ENCODE data around the gene ROR2. TPM values are rescaled to one million over a fixed set of nuclear protein-coding genes. Genes with fewer than 3 reads are reported as not detected.

ROR2 gene
- total RNA-seq, 2 donors from 2014 or later: 0.21 to 0.68 TPM

- H3K36me3 ChIP-seq: no peaks in the 10 kb centered on the region
- DNase-seq (ENCODE audit: low spot score) (no peak), ATAC-seq (ENCODE audit: insufficient number of reproducible peaks, low FRiP score, low read depth) (no peak)
- H3K27ac ChIP-seq: no peak overlapping the region
- H3K9me3 ChIP-seq: no peaks in the 10 kb centered on the region
- H3K4me1 ChIP-seq (ENCODE audit: control insufficient read depth in 1 of 2, low read depth in 2 of 2): no peaks in the 10 kb centered on the region
- TF ChIP-seq CTCF (IDR thresholded peaks at IDR 0.05): no peak
- H3K4me3 ChIP-seq: no peak overlapping the region
- no peaks in the 10 kb centered on the region for H3K27me3 ChIP-seq (replicated peaks; ENCODE audit: insufficient read depth)
Observed at GRCh38 chr9:91591627-91592026, 358.4 kb downstream of the ROR2 start.

GRCh38 chr9:91589101-91589553 lies 360.9 kb downstream of the ROR2 start:
- ATAC-seq (ENCODE audit: insufficient number of reproducible peaks, low FRiP score, low read depth): no peak
- Histone ChIP-seq H3K27ac (no peak overlapping the region), H3K36me3 (no peaks in the 10 kb centered on the region), H3K4me1 (ENCODE audit: control insufficient read depth in 1 of 2, low read depth in 2 of 2) (no peaks in the 10 kb centered on the region), H3K4me3 (no peak overlapping the region), H3K27me3 (replicated peaks; ENCODE audit: insufficient read depth) (no peaks in the 10 kb centered on the region), H3K9me3 (no peaks in the 10 kb centered on the region)
- DNase-seq (ENCODE audit: low spot score): no peak
- TF ChIP-seq CTCF (IDR thresholded peaks at IDR 0.05): no peak

- ATAC-seq (ENCODE audit: insufficient number of reproducible peaks, low FRiP score, low read depth): no peak
- no peak for TF ChIP-seq CTCF (IDR thresholded peaks at IDR 0.05)
- H3K9me3 ChIP-seq: no peaks in the 10 kb centered on the region
- DNase-seq (ENCODE audit: low spot score): no peak
- H3K4me3 ChIP-seq: no peak overlapping the region
- no peak overlapping the region for H3K27ac ChIP-seq
- no peaks in the 10 kb centered on the region for H3K4me1 ChIP-seq (ENCODE audit: control insufficient read depth in 1 of 2, low read depth in 2 of 2)
- no peaks in the 10 kb centered on the region for H3K27me3 ChIP-seq (replicated peaks; ENCODE audit: insufficient read depth)
- H3K36me3 ChIP-seq: no peaks in the 10 kb centered on the region
Observed at GRCh38 chr9:91586282-91586681, 363.7 kb downstream of the ROR2 start.

- TF ChIP-seq CTCF (IDR thresholded peaks at IDR 0.05): no peak
- Histone ChIP-seq H3K27me3 (replicated peaks; ENCODE audit: insufficient read depth) (no peaks in the 10 kb centered on the region), H3K27ac (no peak overlapping the region), H3K36me3 (no peaks in the 10 kb centered on the region), H3K4me3 (no peak overlapping the region), H3K9me3 (no peaks in the 10 kb centered on the region), H3K4me1 (ENCODE audit: control insufficient read depth in 1 of 2, low read depth in 2 of 2) (no peaks in the 10 kb centered on the region)
- no peak for DNase-seq (ENCODE audit: low spot score)
- ATAC-seq (ENCODE audit: insufficient number of reproducible peaks, low FRiP score, low read depth): no peak
Observed at GRCh38 chr9:91583966-91584365, 366.1 kb downstream of the ROR2 start.

- Histone ChIP-seq H3K27ac (no peak overlapping the region), H3K9me3 (no peaks in the 10 kb centered on the region), H3K27me3 (replicated peaks; ENCODE audit: insufficient read depth) (no peaks in the 10 kb centered on the region), H3K36me3 (no peaks in the 10 kb centered on the region), H3K4me1 (ENCODE audit: control insufficient read depth in 1 of 2, low read depth in 2 of 2) (no peaks in the 10 kb centered on the region), H3K4me3 (no peak overlapping the region)
- ATAC-seq (ENCODE audit: insufficient number of reproducible peaks, low FRiP score, low read depth): no peak
- TF ChIP-seq CTCF (IDR thresholded peaks at IDR 0.05): no peak
- DNase-seq (ENCODE audit: low spot score): no peak
Observed at GRCh38 chr9:91583161-91583875, 366.7 kb downstream of the ROR2 start.

Measured in thoracic aorta (tissue), 2 donors.